HL-60 (cell line): ENCODE measurements around the gene CAPN9.

Source experiments
- POLR2AphosphoS5 ChIP-seq: IDR thresholded peaks from 2 replicates; pipeline ENCODE4 v1.6.1; 2012; ENCODE audit warnings: low read depth
- REST ChIP-seq: IDR thresholded peaks from 2 replicates; pipeline ENCODE4 v1.6.1; 2012; ENCODE audit warnings: low read depth; ENCODE audit not compliant: insufficient replicate concordance
- SPI1 ChIP-seq: IDR thresholded peaks from 2 replicates; pipeline ENCODE4 v1.6.1; 2012; ENCODE audit warnings: low read depth, mild to moderate bottlenecking, borderline replicate concordance
- TF ChIP-seq, protein P1 (sequence below): IDR thresholded peaks from one replicate; pipeline ENCODE4 v1.5.1; 2011; ENCODE audit warnings: low read length, control low read depth, inconsistent platforms; ENCODE audit not compliant: insufficient read depth

DNA sequence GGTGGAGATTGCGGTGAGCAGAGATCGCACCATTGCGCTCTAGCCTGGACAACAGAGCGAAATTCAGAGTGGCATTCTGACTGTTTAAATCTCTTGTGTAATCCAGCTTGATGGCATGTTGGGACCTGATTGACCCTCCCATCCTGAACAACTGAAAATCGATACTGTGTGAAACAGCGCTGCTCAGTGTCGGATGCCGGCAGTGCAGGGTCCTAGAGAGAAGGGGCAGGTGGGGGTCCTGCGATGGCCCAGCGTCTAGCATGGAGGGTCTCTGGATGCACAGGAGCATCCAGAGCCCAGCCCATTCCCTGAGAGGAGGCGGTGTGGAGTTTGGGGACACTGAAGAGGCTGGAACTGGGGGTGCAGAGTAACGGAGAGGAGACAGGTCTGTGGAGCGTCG is 49.1 kb upstream of the CAPN9 start:
- TF ChIP-seq, protein P1, sequence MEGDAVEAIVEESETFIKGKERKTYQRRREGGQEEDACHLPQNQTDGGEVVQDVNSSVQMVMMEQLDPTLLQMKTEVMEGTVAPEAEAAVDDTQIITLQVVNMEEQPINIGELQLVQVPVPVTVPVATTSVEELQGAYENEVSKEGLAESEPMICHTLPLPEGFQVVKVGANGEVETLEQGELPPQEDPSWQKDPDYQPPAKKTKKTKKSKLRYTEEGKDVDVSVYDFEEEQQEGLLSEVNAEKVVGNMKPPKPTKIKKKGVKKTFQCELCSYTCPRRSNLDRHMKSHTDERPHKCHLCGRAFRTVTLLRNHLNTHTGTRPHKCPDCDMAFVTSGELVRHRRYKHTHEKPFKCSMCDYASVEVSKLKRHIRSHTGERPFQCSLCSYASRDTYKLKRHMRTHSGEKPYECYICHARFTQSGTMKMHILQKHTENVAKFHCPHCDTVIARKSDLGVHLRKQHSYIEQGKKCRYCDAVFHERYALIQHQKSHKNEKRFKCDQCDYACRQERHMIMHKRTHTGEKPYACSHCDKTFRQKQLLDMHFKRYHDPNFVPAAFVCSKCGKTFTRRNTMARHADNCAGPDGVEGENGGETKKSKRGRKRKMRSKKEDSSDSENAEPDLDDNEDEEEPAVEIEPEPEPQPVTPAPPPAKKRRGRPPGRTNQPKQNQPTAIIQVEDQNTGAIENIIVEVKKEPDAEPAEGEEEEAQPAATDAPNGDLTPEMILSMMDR = no peak
- no peak for TF ChIP-seq POLR2AphosphoS5
- TF ChIP-seq SPI1 = no peak
- no peak for TF ChIP-seq REST
